SW480 (cell line): ENCODE measurements around the gene RERE.

Source experiments
- DNase-seq: peaks from one replicate; pipeline ENCODE4 v3.0.0-alpha.2; 2016; ENCODE audit warnings: low spot score

RERE gene

DNA sequence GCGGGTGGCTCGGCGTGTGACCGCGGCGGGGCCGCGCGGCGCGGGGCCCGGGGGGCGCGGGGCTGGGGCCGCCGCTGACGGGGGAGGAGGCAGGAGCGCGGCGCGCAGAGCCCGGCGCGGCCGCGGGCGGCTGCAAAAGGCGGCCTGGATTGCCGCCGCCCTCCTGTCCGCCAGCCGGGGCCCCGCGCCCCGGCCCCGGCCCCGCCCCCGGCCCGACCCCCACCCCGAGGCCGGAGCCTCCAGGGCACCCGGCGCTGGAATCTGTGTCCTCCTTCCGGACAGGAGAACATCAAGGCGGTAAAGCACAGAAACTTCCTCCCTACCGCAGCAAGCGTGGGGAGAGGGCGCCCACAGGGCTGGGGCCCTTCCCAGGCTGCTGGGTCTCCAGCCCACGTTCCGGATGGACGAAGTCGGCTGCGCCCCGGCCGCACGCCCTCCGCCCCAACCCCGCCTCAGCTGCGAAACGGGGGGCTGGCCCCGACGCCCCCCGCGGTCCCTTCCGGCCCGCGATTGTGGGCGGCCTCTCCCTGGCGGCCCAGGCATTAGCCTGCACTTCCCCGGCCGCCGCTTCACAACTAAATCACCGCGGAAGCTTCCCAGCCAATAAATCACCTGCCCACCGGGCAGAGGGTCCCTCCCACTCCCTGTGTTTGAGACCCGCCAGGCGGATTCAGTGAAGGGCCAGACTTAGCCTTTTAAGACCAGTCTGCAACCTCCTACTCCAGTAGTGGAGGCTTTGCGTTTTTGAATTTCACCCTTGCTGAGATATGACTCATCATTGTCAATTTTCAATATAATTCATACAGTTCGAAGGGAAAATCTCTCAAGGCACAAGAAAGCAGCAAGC lies 393.5 kb downstream of the RERE start:
- DNase-seq = peak; percentile 76

DNA sequence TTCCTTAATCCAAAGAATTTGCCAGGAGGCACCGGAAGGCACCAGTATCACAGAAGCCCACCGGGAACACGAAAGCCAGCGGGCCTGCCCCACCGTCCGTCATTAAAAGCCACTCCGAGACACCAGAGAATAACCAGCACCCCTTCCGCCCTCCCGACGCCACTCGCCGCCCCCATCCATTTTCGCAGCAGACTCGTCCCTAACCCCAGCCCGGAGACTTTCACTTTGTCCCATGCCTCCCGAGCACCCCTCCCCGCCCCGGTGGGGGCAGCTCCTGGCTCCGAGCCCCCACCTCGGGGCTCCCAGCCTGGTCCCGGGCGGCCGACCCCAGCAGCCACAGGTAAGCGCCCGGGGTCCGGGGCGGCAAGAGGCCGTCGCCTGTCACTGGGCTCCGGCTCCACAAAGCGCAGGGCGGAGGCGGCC lies 394.2 kb downstream of the RERE start:
- no peak for DNase-seq

DNA sequence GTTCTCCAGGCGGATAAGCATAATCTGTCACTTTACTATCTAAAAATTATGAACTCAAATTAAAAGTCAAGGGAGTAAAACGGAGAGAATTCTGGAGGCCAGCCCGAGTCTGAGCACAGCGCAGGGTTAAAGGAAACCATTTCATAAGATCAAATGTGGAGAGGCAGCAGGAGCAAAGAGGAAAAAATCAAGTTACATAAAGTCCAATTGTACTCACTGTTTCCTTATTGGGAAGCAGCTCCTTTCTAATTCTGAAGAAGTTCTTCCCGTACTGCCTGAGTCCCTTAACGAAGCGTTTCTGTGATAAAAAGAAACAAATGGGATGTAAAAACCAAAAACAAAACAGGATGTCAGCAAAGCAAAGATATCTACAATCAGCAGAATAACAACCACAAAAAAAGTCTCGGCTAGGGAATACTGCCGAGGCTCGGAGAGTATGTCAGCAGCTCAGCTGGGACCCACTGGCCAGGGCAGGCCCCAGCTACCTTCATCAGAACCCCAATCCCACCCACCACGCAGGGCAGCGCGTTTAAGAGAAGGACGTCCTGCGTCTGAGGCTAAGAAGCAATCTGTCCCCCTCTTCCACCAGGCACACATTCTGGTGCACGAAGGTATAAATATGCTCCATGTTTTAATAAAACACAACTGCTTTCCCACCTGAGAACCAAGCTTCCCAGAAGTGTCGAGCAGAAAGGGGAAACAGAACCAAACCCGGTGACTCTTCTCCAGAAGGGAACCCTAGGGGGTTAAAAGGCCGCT lies 394.8 kb downstream of the RERE start:
- peak; percentile 14 for DNase-seq

DNA sequence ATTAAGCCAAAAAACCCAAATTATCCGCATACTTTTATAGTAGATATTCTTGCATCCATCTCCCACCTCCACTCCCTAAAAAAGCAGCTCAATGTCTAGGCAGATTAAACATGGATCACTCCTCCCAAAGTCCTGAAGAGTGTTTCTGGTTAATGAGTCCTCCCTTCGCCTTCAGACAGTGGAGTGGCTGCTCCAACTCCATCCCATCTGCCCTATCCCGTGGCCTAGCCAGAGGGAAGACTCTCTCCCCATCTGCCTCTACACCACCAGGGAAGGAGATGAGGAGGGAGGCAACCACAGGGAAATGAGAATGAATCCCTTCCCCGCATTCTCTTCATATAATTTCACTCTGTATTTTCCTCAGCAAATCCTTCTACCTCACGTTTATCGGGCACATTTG lies 395.7 kb downstream of the RERE start:
- DNase-seq = peak; percentile 26

DNA sequence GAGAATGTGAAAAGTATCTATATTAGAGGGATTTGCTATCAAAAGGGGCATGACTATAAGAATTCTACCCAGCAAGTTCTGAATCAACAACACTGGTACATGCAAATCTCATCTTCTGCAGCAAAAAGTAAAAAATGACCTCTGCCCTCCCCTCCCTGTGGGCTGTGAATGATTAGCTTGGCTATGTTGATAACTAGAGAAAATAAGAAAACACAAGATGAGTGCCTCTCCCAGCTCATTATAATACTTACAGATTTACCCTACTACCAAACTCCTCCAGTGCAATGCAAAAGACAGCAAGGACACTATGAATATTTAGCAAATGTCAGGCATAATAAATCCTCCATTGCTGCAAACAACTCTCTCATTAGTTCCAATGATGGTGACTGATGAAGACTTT lies 397.1 kb downstream of the RERE start:
- DNase-seq = no peak

DNA sequence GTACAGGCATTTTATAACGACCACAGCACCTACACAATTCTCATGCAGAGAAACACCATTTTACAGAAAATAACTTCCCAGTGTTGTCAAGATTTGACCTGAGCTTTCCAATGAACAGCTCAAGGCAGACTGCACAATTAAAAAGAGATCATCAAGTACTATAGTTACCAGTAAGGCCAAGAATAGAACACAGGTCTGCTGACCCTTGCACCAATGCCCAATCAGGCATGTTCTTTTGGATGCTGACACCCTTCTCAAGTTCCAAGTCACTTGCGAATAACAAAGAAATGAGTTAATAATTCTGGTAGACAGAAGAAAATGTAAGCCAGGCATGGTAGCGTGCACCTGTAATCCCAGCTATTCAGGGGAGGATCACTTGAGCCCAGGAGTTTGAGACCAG lies 397.6 kb downstream of the RERE start:
- no peak for DNase-seq

DNA sequence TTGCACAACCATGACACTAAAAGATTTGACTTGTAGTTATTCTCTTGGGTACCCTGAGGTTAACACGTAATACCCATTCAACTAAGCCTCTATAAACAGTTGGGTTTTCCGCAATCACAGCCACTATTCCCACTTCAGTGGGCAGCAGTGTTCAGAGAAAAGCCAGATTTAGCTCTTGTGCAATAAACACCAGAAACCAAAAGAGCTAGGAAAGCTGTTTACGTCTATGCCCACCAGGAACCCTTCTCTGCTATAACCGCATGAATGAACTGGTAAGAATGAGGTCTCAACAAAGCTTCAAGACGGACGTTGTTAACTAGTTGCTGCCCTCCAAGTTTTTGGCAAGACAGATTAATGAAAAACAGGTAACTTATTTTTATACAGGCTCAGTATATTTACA lies 398.3 kb downstream of the RERE start:
- no peak for DNase-seq

DNA sequence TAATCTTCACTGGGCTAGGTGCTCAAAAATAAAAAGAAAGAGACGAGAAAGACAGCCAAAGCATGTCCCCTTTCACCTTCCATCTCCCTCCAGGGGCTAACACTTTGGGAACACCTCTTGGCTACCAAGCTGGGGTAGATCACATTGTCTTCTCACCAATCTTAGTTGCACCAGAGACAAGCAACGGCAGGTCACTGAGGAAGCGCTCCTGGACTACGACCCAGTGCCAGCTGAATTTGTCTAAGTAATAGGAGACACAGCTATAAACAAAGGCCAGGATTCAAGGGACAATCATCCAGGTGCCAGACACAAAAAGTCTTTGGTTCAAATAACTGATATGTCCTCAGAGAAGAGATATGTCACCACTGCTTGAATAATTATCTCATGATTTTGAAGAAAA lies 399.1 kb downstream of the RERE start:
- no peak for DNase-seq

DNA sequence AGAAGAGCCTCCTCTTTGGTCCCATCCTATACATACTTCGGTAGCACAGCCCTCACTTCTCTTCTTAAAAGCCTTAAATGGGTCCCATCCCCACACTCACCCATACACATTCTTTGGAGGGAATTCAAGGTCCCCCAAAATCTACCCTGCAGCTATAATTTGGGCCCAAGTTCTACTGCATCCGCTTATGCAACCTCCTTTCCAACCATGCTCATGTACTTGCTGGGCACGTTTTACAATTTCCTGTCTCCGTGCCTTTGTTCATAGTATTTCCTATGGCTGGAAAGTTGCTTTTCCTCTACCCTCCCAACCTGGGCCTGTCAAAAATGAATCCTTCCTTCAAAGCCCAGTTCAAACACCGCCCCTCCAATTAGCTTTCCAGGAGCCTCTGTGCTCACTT lies 399.8 kb downstream of the RERE start:
- DNase-seq = no peak

DNA sequence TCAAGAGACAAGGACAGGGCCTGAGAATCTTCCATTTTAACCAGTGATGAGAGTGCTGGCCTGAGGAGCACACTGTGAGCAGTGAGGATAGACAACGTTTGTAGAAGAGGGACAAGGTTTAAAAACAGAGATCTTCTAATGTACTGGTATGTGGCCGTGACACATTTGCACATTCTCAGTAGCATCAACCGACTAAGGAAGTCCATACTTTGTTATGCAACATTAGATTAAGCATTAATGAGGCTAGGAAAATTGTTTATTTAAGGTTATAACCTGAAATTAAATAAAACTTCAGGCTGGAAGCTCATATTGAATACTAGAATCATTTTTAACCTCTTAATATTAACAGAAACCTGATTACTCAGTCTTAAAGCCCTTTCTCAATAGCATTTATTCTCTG lies 400.6 kb downstream of the RERE start:
- DNase-seq = no peak

DNA sequence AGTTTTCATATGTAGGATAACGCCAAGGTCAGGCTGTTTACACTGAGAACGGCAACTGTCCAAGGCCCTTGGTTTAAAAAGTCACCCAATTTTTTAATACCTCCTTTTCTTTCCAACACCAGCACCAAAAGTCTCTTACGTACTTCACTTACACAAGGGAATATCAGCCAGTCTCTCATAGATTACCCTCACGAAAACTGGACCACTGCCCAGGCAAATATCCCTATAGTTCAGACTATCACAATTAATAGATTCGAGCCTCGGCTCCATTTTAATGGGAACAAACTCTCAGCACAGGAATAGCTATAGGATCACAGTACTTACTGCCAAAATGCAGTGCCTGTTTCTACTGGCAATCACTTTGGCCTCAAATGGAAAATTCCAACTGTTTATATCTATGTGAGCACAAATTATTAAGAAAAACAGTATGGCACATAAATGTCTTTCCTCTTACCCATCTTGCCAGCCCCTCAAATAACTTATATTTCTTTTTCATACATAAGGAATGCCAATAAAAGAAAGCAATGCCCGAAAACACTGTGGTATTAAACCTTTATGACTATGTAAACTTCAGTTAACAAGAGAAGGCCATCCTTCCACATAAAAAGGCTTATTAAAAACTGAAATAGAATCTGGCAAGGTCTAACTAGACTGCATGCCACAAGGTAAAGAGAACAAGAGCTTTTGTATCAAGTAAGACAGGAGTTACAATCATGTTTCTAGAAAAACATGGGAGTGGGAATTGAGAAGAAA lies 401.7 kb downstream of the RERE start:
- no peak for DNase-seq

DNA sequence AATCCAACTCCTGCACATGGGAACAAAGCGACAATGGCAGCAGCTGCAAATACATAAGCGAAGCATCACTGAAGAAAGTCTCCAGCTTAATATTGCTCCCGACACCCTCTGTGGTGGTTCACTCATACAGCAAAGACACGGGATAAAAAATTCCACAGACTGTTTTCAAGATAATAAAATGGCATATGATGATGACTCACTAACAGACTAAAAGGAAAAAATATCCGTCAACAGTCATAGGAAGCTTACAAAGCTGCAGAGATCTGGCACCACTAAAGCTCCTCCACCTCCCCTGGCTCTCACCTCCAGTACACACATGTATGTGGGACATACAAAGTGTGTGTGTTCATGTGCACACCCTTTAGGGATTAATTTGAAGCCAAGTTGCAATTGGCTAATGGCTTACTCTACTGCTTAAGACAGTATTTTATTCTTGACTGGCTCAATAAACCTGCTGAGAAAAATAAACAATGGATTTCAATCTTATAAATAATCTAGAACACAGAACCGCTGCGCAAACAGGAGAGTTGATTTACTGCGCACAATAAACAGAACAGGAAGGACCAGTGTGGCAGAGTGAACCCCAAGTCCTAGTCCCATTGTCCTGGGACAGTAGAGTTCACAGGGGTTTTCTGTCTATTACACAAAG lies 405.1 kb downstream of the RERE start:
- peak; percentile 69 for DNase-seq

DNA sequence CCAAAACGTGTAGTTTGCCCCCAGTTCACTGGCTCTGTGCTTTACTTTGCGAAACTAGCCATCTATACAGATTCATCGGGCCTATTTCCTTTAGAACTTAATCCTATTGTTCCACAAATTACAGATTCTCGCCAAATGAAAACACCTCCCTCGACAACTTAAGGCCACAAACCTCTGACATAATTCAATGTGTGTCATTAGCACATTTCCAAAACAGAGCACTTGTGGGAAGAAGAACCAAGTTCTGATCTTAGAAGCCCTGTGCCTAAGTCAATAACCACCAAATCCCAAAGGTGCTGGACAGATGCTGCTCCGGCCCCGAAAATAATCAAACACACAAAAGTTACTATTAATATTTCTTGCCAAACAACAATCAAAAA lies 405.6 kb downstream of the RERE start:
- no peak for DNase-seq

DNA sequence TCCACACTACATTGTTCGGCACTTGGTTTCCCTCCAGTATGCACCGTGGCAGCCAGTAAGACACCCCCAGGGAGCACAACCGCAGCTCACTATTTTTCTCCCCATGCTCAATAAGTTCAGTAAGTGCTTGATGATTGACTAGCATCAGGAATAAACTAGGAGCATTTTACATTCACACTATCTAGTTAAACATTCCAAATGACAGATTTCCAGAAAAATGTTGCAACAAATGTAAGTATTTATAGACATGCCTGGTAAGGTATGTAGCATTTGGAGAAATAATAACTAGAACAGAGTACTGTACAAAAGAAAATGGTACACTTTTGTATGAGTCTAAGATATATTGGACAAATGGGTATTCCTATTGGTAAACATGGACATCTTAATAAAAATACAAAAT lies 406.6 kb downstream of the RERE start:
- no peak for DNase-seq

DNA sequence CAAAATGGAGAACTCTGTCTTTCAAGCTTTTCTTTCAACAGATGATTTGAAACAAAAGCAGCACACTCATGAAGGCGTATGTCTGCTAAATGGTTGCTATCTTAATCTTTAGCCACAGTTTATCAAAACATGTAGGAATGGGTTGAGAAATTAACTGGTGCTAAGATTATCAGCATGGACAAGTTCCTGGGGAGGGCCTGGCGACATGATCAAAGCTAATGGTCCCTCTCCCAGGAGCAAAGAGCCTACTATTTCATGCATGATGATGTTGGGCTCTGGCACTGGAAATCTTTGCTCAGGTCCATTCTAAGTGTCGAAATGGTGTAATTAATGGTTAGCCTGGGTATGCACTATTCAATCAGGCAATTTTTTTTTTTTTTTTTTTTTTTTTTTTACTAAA lies 407.8 kb downstream of the RERE start:
- DNase-seq = no peak

DNA sequence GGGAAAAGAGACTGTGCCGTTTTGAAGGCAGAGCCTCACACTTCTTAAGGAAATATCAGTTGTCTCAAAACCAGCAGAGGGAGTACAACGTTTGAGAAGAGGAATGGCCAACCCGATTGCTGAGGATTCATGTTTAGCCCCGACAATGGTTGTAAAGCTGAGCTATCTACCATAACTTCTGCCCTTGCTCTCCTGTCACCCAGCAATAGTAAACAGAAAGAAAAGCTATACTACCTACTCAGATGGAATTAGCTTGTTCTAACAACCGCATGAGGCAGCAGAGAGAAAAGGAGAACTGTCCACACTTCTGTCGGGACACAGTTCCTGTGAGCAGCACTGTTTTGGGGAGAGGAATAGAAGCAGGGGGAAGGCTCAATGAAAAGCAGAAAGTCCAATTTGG lies 408.3 kb downstream of the RERE start:
- DNase-seq = peak; percentile 78

DNA sequence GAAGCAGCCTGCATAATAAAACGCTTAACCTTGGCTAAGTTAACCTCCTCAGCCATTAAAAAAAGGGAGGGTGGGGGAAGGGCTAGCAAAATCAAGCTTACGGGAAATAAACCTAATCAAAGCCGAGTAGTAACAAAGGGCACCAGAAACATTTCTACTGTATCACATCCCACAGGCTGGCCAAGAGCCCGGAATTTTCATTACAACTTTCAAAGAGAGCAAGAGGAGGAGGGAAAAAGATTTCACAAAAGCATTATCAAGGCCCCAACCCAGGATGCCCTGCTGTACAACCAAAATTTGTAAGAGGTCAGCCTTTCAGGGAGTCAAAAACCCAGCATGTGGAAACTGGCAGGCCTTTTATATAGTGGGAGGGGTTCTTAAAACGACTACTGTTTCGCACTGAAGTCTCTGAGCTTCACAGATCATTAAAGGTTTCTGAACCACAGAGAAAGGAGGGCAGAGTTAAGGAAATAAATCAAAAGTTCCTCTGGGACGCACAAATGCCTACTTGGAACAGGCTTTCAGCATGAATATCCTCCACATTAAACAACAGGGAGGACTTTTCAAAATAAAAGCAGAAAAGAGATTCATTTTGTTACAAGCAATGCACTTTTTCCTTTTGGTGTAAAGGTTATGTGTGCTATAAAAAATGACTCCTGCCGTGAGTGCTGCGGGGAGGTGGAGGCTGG lies 409.1 kb downstream of the RERE start:
- DNase-seq = peak; percentile 55

DNA sequence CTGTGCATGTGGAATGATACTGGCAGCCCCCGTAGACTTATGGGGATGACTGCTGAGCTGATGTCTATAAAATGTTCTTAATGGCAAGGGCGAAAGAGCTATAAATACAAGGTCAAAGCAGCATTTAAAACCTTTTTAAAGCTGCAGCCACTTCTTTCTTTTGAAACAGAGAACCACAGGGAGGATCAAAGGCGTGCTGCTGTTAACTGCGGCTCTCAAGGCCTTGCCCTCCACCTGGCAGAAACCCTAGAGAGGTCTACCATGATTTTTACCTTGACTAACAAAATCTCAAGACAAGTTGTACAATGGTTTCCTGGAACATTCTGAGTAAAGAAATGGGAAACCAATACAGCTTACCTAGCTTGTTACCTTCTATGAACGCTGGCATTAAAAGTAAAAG lies 409.8 kb downstream of the RERE start:
- DNase-seq = peak; percentile 59

DNA sequence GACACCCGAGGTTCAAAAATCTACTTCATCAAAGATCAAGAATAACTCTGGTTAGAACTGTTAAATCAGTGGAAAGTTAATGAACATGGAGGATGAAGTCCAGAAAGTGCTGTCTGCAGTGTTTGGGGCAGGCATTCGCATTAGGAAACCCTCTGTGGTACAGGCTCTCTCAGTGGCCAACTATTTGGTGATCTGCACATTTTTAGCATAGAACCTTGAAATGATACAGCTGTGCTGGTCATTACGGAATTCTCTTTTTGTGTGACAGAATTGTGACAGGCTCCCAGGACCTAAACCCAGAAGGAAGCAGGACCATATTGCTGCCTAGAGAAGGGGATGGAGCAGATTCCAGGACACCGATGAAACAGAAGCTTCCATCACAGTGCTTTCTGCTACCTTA lies 410.5 kb downstream of the RERE start:
- no peak for DNase-seq

DNA sequence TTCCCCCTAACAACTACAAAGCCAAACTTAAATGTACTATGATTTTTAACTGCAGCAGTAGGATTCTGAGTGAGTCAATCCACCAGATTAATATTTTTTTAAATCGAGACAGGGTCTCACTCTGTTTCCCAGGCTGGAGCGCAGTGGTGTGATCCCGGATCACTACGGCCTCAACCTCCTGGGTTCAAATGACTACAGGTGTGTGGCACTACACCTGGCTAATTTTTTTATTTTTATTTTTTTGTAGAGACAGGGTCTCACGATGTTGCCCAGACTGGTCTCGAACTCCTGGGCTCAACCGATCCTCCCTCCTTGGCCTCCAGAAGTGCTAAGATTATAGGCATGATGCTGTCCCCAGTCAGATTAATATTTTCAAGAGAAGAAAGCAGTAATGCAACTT lies 411.4 kb downstream of the RERE start:
- DNase-seq = no peak

DNA sequence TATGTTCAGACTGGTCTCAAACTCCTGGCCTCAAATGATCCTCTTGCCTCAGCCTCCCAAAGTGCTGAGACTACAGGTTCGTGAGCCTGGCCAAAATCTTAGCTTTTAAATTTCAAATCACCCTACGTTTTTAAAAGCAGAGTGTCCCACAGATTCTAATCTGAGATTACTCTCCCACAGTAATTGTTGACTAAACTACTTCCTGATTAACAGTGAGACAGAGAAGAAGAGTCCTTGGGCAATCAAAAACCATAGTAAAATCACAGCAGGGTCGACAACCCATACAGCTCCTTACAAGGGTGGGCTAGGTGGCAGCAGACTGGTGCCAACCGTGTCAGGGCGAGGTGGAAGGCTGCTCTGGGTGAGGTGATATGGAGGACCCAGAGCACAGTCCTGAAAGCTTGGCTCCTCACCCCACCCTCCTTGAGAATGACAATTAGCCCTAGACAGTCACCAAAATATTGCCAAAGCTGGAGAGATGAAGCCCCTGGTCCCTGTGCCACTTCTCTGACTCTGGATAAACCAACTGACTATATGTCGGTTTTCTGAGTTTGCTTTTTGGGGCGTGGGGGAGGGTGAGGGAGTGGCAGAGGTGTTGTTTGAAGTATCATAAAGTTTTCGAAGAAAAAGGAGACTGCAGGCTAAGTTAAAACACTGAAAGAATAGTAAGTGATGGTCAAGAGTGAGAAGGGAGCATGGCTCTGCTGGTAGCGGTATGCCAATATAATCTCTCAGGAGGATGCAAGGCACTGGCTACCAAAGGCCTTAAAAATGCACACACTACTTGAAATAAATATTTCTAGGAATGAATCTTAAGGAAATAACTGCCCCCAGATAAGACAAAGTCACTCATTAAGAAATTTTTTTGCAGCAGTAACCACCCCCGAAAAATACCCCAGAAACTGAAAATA lies 412.7 kb downstream of the RERE start:
- DNase-seq = no peak
